Measurements from ENCODE around the gene HOXA10. TPM values are rescaled to one million over a fixed set of nuclear protein-coding genes. Genes with fewer than 3 reads are reported as not detected.

HOXA10 gene
- polyA plus RNA-seq, 3 donors = 0.09 to 3.2 (median 0.33) TPM

DNA sequence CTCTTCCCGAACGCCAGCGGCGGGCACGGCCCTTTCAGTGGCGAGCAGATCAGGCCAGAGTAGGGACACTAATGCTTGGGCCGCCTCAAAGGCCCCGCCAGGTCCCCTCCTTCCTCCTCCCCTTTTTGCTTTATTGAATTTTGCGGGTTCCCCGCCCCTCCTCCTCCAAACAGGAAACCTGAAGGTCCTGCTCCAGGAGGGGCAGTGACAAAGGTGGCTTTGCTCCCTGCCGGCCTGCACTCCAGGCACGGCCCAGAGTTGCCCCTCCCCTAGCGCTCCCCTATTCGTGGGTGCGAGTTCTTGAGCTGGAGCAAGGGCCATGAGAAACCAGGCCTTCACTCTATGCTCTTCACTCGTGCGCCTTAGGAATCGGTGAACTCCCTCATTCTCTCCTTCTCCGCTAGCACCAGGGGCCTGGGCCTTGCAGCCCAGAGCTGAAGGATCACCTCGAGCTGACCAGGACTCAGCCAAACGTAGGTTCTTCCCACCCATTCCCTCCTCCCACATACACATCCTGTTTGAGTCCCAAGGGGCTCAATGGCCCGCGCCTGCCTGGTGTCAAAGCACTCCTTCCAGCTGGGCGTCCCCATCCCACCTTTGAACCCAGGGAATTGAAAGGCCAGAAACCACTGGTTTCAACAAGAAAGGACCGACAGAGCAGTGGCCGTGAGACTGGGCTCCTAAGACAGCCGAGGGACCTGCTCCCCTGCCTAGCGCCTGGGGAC, 25.9 kb downstream of the HOXA10 start:
- peaks cover 86 to 96% (median 94%) of the 10 kb centered on the region in 3 donors for H3K27me3 Mint-ChIP-seq (ENCODE audit: low read depth in 3 of 3)
- Histone ChIP-seq H3K4me3 (replicated peaks in 1 of 3; ENCODE audit: low read depth in 2 of 3, low read length in 3 of 3) (peak overlapping the region in 2 of 3 experiments; percentile 17 to 52), H3K27me3 (ENCODE audit: control insufficient read depth in 2 of 2, insufficient read depth in 2 of 2, low read length in 2 of 2) (peaks cover 66 to 93% of the 10 kb centered on the region in 2 donors), H4K20me1 (ENCODE audit: insufficient read depth, low read length) (no peaks in the 10 kb centered on the region), H3K9ac (ENCODE audit: insufficient read depth, low read length, poor library complexity, severe bottlenecking) (no peak overlapping the region), H3K79me2 (ENCODE audit: insufficient read depth, low read length) (no peaks in the 10 kb centered on the region), H3K4me2 (replicated peaks; ENCODE audit: extremely low read depth, low read length, poor library complexity, severe bottlenecking) (peak overlapping the region; percentile 50), H3K4me1 (ENCODE audit: control insufficient read depth in 1 of 2, insufficient read depth in 2 of 2, low read length in 2 of 2) (peaks cover 43 to 49% of the 10 kb centered on the region in 2 donors), H2AFZ (ENCODE audit: insufficient read depth, low read depth, low read length, poor library complexity, severe bottlenecking) (peak overlapping the region; percentile 25), H3K9me3 (replicated peaks in 1 of 2; ENCODE audit: control insufficient read depth in 1 of 2, insufficient read depth in 1 of 2, low read length in 2 of 2) (peaks cover 26 to 51% of the 10 kb centered on the region in 2 donors), H3K27ac (ENCODE audit: low read depth in 1 of 2, low read length in 2 of 2) (no peak overlapping the region), H3K36me3 (replicated peaks in 1 of 2; ENCODE audit: control insufficient read depth in 1 of 2, insufficient read depth in 2 of 2, low read length in 2 of 2) (no peaks in the 10 kb centered on the region)
- 10% methylated on average over 25 of the region's 28 CpGs for WGBS (ENCODE audit: insufficient coverage)
- peaks cover 47% of the 10 kb centered on the region for H3K4me1 Mint-ChIP-seq
- TF ChIP-seq, protein P1, sequence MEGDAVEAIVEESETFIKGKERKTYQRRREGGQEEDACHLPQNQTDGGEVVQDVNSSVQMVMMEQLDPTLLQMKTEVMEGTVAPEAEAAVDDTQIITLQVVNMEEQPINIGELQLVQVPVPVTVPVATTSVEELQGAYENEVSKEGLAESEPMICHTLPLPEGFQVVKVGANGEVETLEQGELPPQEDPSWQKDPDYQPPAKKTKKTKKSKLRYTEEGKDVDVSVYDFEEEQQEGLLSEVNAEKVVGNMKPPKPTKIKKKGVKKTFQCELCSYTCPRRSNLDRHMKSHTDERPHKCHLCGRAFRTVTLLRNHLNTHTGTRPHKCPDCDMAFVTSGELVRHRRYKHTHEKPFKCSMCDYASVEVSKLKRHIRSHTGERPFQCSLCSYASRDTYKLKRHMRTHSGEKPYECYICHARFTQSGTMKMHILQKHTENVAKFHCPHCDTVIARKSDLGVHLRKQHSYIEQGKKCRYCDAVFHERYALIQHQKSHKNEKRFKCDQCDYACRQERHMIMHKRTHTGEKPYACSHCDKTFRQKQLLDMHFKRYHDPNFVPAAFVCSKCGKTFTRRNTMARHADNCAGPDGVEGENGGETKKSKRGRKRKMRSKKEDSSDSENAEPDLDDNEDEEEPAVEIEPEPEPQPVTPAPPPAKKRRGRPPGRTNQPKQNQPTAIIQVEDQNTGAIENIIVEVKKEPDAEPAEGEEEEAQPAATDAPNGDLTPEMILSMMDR (IDR thresholded peaks at IDR 0.05) = no peak
- peak overlapping the region; percentile 67 to 92 for H3K4me3 Mint-ChIP-seq
- H3K9me3 Mint-ChIP-seq = peaks cover 11 to 58% (median 39%) of the 10 kb centered on the region in 7 donors
- peaks cover 12 to 25% of the 10 kb centered on the region in 2 donors for H3K36me3 Mint-ChIP-seq
- DNase-seq = no peak
- intact Hi-C loops (cut with micrococcal nuclease) = no loop called here
- H3K27ac Mint-ChIP-seq = no peak overlapping the region

GRCh38 chr7:27147199-27148030, 26.7 kb downstream of the HOXA10 start, which contains the start of gene HOXA6:
Gene HOXA6 (minus strand): TSS chr7:27147774. CDS start chr7:27147749, 25 bp downstream.
- Histone ChIP-seq H3K27ac (ENCODE audit: low read depth in 1 of 2, low read length in 2 of 2) (no peak within 1 kb of the TSS), H3K27me3 (ENCODE audit: control insufficient read depth in 2 of 2, insufficient read depth in 2 of 2, low read length in 2 of 2) (peaks cover 58 to 89% of the 10 kb centered on the region in 2 donors), H3K9me3 (replicated peaks in 1 of 2; ENCODE audit: control insufficient read depth in 1 of 2, insufficient read depth in 1 of 2, low read length in 2 of 2) (peaks cover 26 to 43% of the 10 kb centered on the region in 2 donors), H2AFZ (ENCODE audit: insufficient read depth, low read depth, low read length, poor library complexity, severe bottlenecking) (peak within 1 kb of the TSS; percentile 25), H3K36me3 (replicated peaks in 1 of 2; ENCODE audit: control insufficient read depth in 1 of 2, insufficient read depth in 2 of 2, low read length in 2 of 2) (no peaks in the 10 kb centered on the region), H3K4me1 (ENCODE audit: control insufficient read depth in 1 of 2, insufficient read depth in 2 of 2, low read length in 2 of 2) (peaks cover 37 to 43% of the 10 kb centered on the region in 2 donors), H3K9ac (ENCODE audit: insufficient read depth, low read length, poor library complexity, severe bottlenecking) (no peak within 1 kb of the TSS), H4K20me1 (ENCODE audit: insufficient read depth, low read length) (no peaks in the 10 kb centered on the region), H3K4me2 (replicated peaks; ENCODE audit: extremely low read depth, low read length, poor library complexity, severe bottlenecking) (peak within 1 kb of the TSS; percentile 50), H3K4me3 (replicated peaks in 1 of 3; ENCODE audit: low read depth in 2 of 3, low read length in 3 of 3) (peak within 1 kb of the TSS in 2 of 3 experiments; percentile 21 to 52), H3K79me2 (ENCODE audit: insufficient read depth, low read length) (no peaks in the 10 kb centered on the region)
- Mint-ChIP-seq H3K4me3 (peak within 1 kb of the TSS; percentile 67 to 92), H3K9me3 (peaks cover 13 to 61% (median 42%) of the 10 kb centered on the region in 7 donors), H3K4me1 (peaks cover 44% of the 10 kb centered on the region), H3K27ac (peak within 1 kb of the TSS in 1 of 7 donors; percentile 31), H3K36me3 (peaks cover 12 to 25% of the 10 kb centered on the region in 2 donors), H3K27me3 (ENCODE audit: low read depth in 3 of 3) (peaks cover 82 to 95% (median 93%) of the 10 kb centered on the region in 3 donors)
- DNase-seq = no peak
- WGBS (ENCODE audit: insufficient coverage) = 15% methylated on average over 63 of the region's 63 CpGs
- intact Hi-C loops (cut with micrococcal nuclease) = no loop called here
- TF ChIP-seq, protein P1 (IDR thresholded peaks at IDR 0.05) = no peak

Data from CD14-positive monocyte (primary cell).